Glutamatergic neuron (in vitro differentiated cells): ENCODE results near the gene EPHX1. TPM values are rescaled to one million over a fixed set of nuclear protein-coding genes. Genes with fewer than 3 reads are reported as not detected.
"Not testable (repeated sequence)": the region's sequence is repeated elsewhere in the genome, so short reads cannot be mapped to it uniquely, and the experiment has no call there.

Source experiments
- DNase-seq: peaks from one replicate; pipeline ENCODE4 v3.0.0; 2022
- H3K27ac Mint-ChIP-seq: one replicate; pipeline ENCODE4 v1.8.0; 2020; ENCODE audit warnings: mild to moderate bottlenecking, mixed read lengths, inconsistent platforms; ENCODE audit not compliant: unreplicated experiment
- H3K27me3 Mint-ChIP-seq: one replicate; pipeline ENCODE4 v1.8.0; 2020; ENCODE audit warnings: mild to moderate bottlenecking, moderate library complexity, mixed read lengths, inconsistent platforms; ENCODE audit not compliant: unreplicated experiment
- H3K36me3 Mint-ChIP-seq: one replicate; pipeline ENCODE4 v1.8.0; 2020; ENCODE audit warnings: mild to moderate bottlenecking, mixed read lengths, inconsistent platforms; ENCODE audit not compliant: unreplicated experiment
- H3K4me1 Mint-ChIP-seq: one replicate; pipeline ENCODE4 v1.8.0; 2020; ENCODE audit warnings: mild to moderate bottlenecking, low read depth, mixed read lengths, inconsistent platforms; ENCODE audit not compliant: unreplicated experiment
- H3K4me3 Mint-ChIP-seq: one replicate; pipeline ENCODE4 v1.8.0; 2020; ENCODE audit warnings: mild to moderate bottlenecking, mixed read lengths, inconsistent platforms; ENCODE audit not compliant: unreplicated experiment
- H3K9me3 Mint-ChIP-seq: one replicate; pipeline ENCODE4 v1.8.0; 2020; ENCODE audit warnings: mild to moderate bottlenecking, moderate library complexity, mixed read lengths, inconsistent platforms; ENCODE audit not compliant: unreplicated experiment
- CTCF ChIP-seq: fragments of 200-600 bp; sonication (generic); IDR thresholded peaks from one replicate; pipeline ENCODE4 v1.5.0; 2021; ENCODE audit not compliant: partially characterized antibody, unreplicated experiment
- total RNA-seq: library from RNA; stranded (reverse); fragmentation: NEBNext Ultra II Directional; extraction: Animal tissue kit (Norgen Biotek cat#: 25700); gene quantifications from one replicate; pipeline ENCODE4 v1.2.1, GENCODE V29; 2021; ENCODE audit not compliant: unreplicated experiment

Gene EPHX1
- total RNA-seq, 1 donor from 2014 or later, result 60.4 TPM

DNA sequence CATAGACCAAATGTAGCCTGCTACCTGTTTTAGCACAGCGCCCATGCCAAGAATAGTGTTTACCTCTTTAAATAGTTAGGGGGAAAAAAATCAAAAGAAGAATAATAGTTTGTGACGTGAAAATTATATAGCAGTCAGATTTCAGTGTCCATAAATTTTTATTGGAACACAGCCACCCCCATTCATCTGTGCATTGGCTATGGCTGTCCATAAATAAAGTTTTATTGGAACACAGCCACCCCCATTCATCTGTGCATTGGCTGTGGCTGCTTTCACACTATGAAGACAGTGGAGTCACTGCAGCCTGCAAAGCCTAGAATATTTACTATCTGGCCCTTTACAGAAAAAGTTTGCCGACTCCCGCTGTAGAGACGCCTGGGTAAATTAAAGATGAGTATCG, 20.9 kb downstream of the EPHX1 start:
- Mint-ChIP-seq H3K27me3 (peaks cover 4% of the 10 kb centered on the region), H3K27ac (no peak overlapping the region), H3K4me3 (no peak overlapping the region), H3K4me1 (peaks cover 15% of the 10 kb centered on the region), H3K36me3 (peaks cover 4% of the 10 kb centered on the region), H3K9me3 (no peaks in the 10 kb centered on the region)
- DNase-seq, result no peak
- TF ChIP-seq CTCF, result no peak

DNA sequence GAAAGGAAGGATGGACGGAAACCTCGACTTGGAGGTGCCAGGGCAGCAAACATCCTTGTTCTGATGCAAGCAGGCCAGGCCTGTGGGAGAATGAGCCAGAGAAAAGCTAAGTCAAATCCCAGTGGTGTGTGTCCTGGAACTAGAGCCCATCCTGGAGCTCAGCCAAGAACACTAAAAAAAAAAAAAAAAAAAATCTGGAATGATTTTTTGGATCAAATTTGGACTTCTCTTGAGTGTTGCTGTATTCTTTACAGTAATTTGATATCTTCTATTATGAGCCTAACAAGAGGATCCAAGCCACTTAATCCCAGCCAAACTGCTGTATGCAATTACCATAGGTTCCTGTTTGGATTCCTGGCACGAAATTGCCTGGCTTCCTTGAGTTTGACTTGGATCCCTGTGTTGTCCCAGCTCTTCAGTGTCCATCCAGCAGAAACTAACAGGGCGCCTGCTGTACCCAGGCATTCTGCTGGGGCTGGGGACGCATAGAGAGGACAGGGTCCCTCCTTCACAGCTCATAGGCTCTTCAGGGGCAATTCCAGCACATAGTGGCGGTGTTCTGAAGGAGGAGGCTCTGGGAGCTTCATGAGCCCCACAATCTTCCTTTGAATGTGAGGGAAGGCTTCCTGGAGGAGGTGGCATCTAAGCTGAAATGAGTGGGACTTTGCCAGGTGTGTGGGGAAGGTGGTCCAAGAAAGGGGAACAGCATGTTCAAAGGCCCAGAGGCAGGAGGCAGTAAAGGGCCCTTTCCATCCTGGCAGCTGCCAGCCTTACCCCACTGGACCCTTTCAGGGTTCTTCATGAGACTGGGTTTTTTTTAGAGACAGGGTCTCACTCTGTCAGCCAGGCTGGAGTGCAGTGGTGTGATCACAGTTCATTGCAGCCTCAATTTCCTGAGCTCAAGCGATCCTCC, 24.7 kb downstream of the EPHX1 start:
- Mint-ChIP-seq H3K9me3 (no peaks in the 10 kb centered on the region), H3K36me3 (peaks cover 4% of the 10 kb centered on the region), H3K4me3 (no peak overlapping the region), H3K4me1 (no peaks in the 10 kb centered on the region), H3K27ac (no peak overlapping the region), H3K27me3 (peaks cover 2% of the 10 kb centered on the region)
- TF ChIP-seq CTCF, result no peak
- no peak for DNase-seq

- Mint-ChIP-seq H3K27ac (no peak overlapping the region), H3K36me3 (peaks cover 4% of the 10 kb centered on the region)
Measured at GRCh38 chr1:225835856-225836255, 25.9 kb downstream of the EPHX1 start.

GRCh38 chr1:225836296-225836695, 26.4 kb downstream of the EPHX1 start:
- not testable (repeated sequence) for H3K36me3 Mint-ChIP-seq, DNase-seq, H3K9me3 Mint-ChIP-seq, H3K27ac Mint-ChIP-seq, H3K4me3 Mint-ChIP-seq, H3K4me1 Mint-ChIP-seq, H3K27me3 Mint-ChIP-seq

More at GRCh38 chr1:225835856-225836255, 25.9 kb downstream of the EPHX1 start:
- DNase-seq, result no peak
- no peak overlapping the region for H3K4me3 Mint-ChIP-seq
- TF ChIP-seq CTCF, result no peak
- no peaks in the 10 kb centered on the region for H3K9me3 Mint-ChIP-seq
- H3K27me3 Mint-ChIP-seq, result peaks cover 2% of the 10 kb centered on the region
- no peaks in the 10 kb centered on the region for H3K4me1 Mint-ChIP-seq

DNA sequence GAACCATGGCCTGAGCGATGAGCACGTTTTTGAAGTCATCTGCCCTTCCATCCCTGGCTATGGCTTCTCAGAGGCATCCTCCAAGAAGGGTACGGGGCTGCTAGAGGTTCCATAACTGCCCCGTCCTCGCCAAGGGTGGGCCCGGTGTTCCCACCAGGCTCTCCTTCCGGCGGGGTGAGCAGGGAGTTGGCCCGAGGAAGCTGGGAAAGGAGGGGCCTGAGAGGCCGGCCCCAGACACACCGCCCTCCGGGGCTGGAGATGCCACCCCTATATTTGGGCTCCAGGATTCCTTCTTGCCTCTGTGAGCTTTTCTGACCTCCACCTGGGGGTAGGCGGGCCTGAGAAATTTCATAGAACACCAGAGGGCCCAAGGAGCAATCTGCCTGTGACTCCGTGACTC, 28.9 kb downstream of the EPHX1 start:
- H3K4me1 Mint-ChIP-seq, result peaks cover 2% of the 10 kb centered on the region
- H3K27ac Mint-ChIP-seq, result no peak overlapping the region
- TF ChIP-seq CTCF, result no peak
- no peak for DNase-seq
- H3K4me3 Mint-ChIP-seq, result no peak overlapping the region
- peaks cover 3% of the 10 kb centered on the region for H3K27me3 Mint-ChIP-seq
- H3K36me3 Mint-ChIP-seq, result no peaks in the 10 kb centered on the region
- H3K9me3 Mint-ChIP-seq, result peaks cover 3% of the 10 kb centered on the region
